RWPE2 (cell line): ENCODE results near the gene ACSF3.
A peak's percentile ranks its signal among the peaks of the same experiment; 100 is the strongest.
"Not testable (repeated sequence)": the region's sequence is repeated elsewhere in the genome, so short reads cannot be mapped to it uniquely, and the experiment has no call there.

Experiments
- ATAC-seq: fragments of 200-7000 bp; cut with Tn5 transposase; 3 replicates; pipeline ENCODE4 v1.9.1; 2021; ENCODE audit warnings: low read depth
- DNase-seq: peaks from one replicate; pipeline ENCODE4 v3.0.0-alpha.2; 2020; ENCODE audit warnings: low spot score
- H3K27ac ChIP-seq: fragments of 450-650 bp; 2 replicates; pipeline ENCODE4 v1.5.1; 2017; ENCODE audit warnings: mild to moderate bottlenecking; ENCODE audit not compliant: poor library complexity, severe bottlenecking
- H3K27me3 ChIP-seq: fragments of 250-450 bp; sonication (Bioruptor Pico); 2 replicates; pipeline ENCODE4 v1.5.1; 2021; ENCODE audit warnings: mild to moderate bottlenecking, moderate library complexity; ENCODE audit not compliant: insufficient read depth, poor library complexity, severe bottlenecking
- H3K36me3 ChIP-seq: fragments of 250-450 bp; sonication (Bioruptor Pico); 2 replicates; pipeline ENCODE4 v1.5.1; 2020; ENCODE audit warnings: low read depth, mild to moderate bottlenecking, moderate library complexity
- H3K4me1 ChIP-seq: fragments of 250-450 bp; sonication (Bioruptor Pico); 2 replicates; pipeline ENCODE4 v1.5.1; 2021; ENCODE audit warnings: mild to moderate bottlenecking, moderate library complexity; ENCODE audit not compliant: insufficient read depth, poor library complexity, severe bottlenecking
- H3K4me3 ChIP-seq: fragments of 250-450 bp; sonication (Bioruptor Pico); 2 replicates; pipeline ENCODE4 v1.5.1; 2021; ENCODE audit warnings: mild to moderate bottlenecking, moderate library complexity; ENCODE audit not compliant: severe bottlenecking
- H3K9me3 ChIP-seq: fragments of 250-450 bp; sonication (Bioruptor Pico); 2 replicates; pipeline ENCODE4 v1.5.1; 2021; ENCODE audit warnings: mild to moderate bottlenecking, moderate library complexity; ENCODE audit not compliant: severe bottlenecking
- TF ChIP-seq, protein P1 (sequence below): fragments of 450-650 bp; IDR thresholded peaks from one replicate; pipeline ENCODE4 v1.5.1; 2017; ENCODE audit warnings: mild to moderate bottlenecking, moderate library complexity; ENCODE audit not compliant: poor library complexity, severe bottlenecking

ACSF3 gene

DNA sequence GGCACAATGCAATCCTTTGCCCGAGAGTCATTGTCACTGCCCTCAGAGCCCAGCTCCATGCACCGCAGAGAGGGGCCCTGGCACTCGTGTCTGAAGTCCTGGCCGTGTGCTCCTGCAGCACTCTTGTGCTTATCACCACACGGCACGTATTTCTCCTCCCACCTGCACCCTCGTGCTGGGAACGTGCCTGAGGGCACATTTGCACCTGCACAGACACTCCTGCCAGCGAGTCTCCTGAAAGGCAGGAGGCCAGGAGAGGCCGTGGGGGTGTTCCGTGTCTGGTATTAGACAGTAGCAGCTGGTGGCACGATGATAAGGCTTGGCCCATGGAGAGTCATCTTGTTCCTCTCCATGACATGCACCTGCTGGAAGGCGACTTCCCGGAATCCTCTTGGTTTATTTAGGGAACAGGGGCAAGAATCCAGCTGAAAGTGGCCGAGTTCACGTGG is 3.4 kb upstream of the ACSF3 start:
- no peaks in the 10 kb centered on the region for H3K36me3 ChIP-seq
- H3K27me3 ChIP-seq, result peaks cover 25% of the 10 kb centered on the region
- TF ChIP-seq, protein P1, sequence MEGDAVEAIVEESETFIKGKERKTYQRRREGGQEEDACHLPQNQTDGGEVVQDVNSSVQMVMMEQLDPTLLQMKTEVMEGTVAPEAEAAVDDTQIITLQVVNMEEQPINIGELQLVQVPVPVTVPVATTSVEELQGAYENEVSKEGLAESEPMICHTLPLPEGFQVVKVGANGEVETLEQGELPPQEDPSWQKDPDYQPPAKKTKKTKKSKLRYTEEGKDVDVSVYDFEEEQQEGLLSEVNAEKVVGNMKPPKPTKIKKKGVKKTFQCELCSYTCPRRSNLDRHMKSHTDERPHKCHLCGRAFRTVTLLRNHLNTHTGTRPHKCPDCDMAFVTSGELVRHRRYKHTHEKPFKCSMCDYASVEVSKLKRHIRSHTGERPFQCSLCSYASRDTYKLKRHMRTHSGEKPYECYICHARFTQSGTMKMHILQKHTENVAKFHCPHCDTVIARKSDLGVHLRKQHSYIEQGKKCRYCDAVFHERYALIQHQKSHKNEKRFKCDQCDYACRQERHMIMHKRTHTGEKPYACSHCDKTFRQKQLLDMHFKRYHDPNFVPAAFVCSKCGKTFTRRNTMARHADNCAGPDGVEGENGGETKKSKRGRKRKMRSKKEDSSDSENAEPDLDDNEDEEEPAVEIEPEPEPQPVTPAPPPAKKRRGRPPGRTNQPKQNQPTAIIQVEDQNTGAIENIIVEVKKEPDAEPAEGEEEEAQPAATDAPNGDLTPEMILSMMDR, result no peak
- no peak overlapping the region for H3K4me3 ChIP-seq
- DNase-seq, result no peak
- H3K9me3 ChIP-seq, result no peaks in the 10 kb centered on the region
- H3K27ac ChIP-seq, result no peak overlapping the region
- ATAC-seq, result no peak
- no peaks in the 10 kb centered on the region for H3K4me1 ChIP-seq

DNA sequence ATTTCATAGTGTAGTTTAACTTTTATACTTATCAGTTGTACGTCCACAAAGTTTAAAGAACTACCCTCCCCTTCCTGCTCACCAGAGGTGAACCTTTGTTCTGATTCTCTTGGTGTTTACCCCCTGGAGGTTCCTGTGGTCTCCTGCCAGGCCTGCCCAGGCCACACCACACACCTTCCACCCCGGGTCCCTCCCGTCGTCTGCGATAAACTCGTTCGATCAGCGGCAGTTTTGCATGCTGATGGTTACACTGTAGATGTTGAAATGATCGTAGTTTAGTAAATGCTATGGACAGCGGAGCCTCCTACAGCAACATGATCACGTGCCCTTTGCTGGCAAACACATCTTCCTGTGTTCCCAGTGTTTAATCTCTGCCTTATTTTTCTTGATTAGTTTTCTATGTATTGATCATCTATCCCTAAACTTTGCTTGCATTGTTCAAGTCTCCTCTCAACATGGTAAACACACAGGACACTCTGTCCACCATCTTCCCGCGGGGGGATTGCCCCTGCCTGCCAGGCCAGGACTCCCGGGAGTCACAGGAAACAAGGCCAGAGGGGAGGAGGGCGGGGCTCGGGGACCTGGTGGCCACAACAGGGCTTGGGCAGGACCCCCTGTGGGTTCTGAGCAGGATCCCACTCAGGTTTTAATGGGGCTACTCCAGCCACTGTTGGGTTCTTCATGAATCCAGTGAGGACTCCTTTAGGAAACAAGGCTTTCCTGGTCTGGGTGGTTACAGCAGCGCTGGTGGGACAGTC is 2.8 kb upstream of the ACSF3 start:
- H3K36me3 ChIP-seq, result no peaks in the 10 kb centered on the region
- peaks cover 25% of the 10 kb centered on the region for H3K27me3 ChIP-seq
- H3K9me3 ChIP-seq, result no peaks in the 10 kb centered on the region
- no peak for ATAC-seq
- TF ChIP-seq, protein P1, result no peak
- DNase-seq, result no peak
- no peaks in the 10 kb centered on the region for H3K4me1 ChIP-seq
- H3K27ac ChIP-seq, result no peak overlapping the region
- no peak overlapping the region for H3K4me3 ChIP-seq

DNA sequence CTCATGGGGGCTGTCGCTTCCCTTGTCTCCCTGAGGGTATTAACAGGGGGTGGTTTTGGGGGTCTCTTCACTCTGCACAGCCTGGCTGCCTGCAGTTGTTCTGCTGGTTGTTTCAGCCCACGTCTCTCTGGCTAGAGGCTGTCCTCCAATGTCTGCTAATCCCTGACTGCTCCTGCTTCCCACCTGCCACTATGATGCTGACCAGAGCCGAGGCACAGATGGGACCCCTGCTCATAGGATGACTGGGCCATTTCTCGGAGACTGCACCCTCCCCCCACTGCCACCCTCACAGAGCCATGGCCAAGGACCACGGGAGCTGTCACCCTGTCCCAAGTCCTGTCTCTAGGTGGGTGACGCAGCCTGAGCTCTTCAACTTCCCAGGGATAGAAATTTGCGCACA is 1.6 kb upstream of the ACSF3 start:
- Histone ChIP-seq H3K9me3 (no peaks in the 10 kb centered on the region), H3K4me3 (no peak overlapping the region), H3K36me3 (no peaks in the 10 kb centered on the region), H3K27ac (no peak overlapping the region), H3K4me1 (no peaks in the 10 kb centered on the region), H3K27me3 (peaks cover 25% of the 10 kb centered on the region)
- TF ChIP-seq, protein P1, result no peak
- DNase-seq (no peak), ATAC-seq (no peak)

DNA sequence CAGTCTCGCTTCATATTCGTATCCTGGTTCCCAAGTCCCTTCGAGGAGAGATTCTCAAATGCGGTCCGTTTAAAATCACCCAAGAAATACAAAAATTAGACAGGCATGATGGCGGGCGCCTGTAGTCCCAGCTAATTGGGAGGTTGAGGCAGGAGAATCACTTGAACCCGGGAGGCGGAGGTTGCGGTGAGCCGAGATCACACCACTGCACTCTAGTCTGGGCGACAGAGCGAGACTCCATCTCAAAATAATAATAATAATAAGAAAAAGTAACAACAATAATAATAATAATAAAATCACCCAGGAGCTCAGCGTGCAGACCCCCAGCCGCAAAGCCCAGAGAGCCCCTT is 425 bp upstream of the ACSF3 start:
- H3K9me3 ChIP-seq, H3K4me1 ChIP-seq, ATAC-seq, H3K27ac ChIP-seq, H3K36me3 ChIP-seq, DNase-seq: not testable (repeated sequence)
- Histone ChIP-seq H3K4me3 (peak overlapping the region; percentile 99), H3K27me3 (peaks cover 18% of the 10 kb centered on the region)

DNA sequence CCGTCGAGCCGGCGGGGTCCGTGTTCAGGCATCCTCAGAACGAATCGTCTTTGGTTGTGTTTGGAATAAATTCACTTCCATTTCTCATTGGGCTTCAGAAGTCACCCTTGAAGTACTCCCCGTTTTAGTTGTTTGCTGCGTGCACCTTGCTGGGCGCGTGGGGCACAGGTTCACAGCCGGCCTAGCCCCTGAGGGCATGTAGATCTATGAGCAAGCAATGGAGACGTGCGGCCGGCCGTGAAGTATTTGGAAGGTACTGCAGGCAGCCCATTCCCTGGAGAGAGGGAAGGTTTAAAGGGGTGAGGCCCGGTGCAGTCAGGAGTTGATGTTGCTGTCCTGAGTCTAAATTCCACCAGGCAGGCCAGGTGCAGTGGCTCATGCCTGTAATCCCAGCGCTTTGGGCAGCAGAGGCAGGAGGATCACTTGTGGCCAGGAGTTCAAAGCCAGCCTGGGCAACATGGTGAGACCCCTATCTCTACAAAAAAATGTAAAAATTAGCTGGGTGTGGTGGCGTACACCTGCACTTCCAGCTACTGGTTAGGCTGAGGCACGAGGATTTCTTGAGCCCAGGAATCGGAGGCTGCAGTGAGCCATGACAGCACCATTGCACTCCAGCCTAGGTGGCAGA is 714 bp downstream of the ACSF3 start:
- Histone ChIP-seq H3K36me3 (peaks cover 2% of the 10 kb centered on the region; the same call in 1 of the 2 replicates), H3K27me3 (peaks cover 11% of the 10 kb centered on the region), H3K9me3 (no peaks in the 10 kb centered on the region), H3K4me3 (peak overlapping the region; percentile 99), H3K27ac (peak overlapping the region; percentile 36), H3K4me1 (no peaks in the 10 kb centered on the region)
- ATAC-seq (peak; percentile 60), DNase-seq (no peak)
- TF ChIP-seq, protein P1, result no peak
